Measurements from ENCODE around the gene CPEB4.

DNA sequence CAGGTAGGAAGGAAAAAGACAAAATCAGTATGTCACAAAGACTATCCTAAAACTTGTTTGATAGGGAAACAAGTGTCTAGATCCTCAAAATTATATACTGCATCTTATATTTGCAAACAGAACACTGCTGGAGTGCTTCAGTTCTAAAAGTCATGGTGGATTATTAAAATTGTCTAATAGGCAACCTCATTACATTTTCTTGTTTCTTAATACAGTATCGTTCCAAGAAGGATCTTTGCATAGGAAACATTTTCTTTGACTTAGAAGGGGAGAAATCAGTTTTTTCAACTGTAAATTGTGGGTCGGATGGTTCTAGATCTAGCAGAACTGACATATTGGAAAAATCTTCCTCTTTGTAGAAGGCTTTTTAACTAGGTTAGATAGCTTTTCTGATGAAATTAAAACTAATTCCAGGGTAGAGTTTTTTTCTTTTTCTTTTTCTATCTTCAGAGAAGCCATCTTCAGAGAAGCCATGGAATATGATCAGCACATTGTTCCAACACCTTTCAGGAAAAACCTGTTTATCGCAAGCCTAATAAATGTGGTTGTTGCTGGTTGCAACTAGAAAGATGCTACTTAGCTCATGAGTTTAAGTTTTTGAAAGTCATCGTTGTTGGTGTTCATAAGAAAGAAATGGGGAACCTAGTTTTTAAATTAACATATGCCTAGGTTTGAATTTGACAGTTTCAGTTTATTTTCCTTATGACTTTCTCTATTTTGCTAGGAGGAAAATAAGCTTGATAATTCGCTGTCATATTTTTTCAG is 7.4 kb downstream of the CPEB4 start:
- TF ChIP-seq POLR2AphosphoS5 (IDR thresholded peaks at IDR 0.05; ENCODE audit: low read depth, low read length) (no peak), TAF1 (IDR thresholded peaks at IDR 0.05; ENCODE audit: borderline replicate concordance, insufficient read depth, low read length) (no peak)
- TF ChIP-seq, protein P1, sequence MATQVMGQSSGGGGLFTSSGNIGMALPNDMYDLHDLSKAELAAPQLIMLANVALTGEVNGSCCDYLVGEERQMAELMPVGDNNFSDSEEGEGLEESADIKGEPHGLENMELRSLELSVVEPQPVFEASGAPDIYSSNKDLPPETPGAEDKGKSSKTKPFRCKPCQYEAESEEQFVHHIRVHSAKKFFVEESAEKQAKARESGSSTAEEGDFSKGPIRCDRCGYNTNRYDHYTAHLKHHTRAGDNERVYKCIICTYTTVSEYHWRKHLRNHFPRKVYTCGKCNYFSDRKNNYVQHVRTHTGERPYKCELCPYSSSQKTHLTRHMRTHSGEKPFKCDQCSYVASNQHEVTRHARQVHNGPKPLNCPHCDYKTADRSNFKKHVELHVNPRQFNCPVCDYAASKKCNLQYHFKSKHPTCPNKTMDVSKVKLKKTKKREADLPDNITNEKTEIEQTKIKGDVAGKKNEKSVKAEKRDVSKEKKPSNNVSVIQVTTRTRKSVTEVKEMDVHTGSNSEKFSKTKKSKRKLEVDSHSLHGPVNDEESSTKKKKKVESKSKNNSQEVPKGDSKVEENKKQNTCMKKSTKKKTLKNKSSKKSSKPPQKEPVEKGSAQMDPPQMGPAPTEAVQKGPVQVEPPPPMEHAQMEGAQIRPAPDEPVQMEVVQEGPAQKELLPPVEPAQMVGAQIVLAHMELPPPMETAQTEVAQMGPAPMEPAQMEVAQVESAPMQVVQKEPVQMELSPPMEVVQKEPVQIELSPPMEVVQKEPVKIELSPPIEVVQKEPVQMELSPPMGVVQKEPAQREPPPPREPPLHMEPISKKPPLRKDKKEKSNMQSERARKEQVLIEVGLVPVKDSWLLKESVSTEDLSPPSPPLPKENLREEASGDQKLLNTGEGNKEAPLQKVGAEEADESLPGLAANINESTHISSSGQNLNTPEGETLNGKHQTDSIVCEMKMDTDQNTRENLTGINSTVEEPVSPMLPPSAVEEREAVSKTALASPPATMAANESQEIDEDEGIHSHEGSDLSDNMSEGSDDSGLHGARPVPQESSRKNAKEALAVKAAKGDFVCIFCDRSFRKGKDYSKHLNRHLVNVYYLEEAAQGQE (IDR thresholded peaks at IDR 0.05; ENCODE audit: insufficient read depth in 1 of 2, low read depth in 2 of 2, low read length in 2 of 2): no peak

Data from PFSK-1 (cell line).